ENCODE measurements around the gene ALDH1B1. TPM values are rescaled to one million over a fixed set of nuclear protein-coding genes. Genes with fewer than 3 reads are reported as not detected.

ALDH1B1 gene
- total RNA-seq, 1 donor from 2014 or later, result 32.1 TPM

DNA sequence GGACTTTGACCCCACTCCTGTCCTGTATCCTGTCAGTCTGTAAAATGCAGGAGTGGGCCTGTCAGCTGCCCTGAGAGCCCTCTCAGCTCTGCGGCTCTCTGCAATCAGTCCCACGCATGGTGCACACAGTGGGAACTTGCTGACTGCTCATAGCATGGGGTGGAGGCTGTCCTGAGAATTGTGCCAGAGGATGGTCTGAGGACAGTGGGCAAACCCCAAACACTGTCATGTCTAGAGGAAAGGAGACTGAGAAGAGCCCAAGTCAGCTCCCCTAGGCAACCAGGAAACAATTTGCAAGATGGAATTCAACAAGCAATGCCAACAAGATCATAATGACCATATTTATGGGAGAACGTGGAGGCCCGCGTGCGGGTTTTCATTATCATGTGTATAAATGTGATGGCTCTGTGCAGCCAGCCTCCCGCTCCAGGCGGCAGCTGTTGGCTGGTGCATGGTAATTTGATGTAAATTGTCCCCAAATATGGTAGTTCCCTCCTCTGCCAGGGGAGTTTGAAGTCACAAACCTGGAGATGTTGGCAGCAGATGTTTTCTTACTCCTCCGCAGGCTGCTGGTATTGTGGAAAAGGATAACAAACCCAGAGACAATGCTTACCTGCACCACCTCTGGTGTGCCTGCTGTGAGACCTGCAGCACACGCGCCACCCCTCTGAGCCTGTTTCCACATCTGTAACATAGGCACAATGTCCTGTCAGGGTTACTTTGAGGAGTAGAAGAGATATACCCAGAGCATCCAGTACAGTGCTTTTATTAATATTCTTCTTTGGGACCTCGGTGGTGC lies 39.8 kb upstream of the ALDH1B1 start:
- Mint-ChIP-seq H3K4me1 (ENCODE audit: low read depth) (peaks cover 33% of the 10 kb centered on the region), H3K36me3 (ENCODE audit: insufficient read depth) (no peaks in the 10 kb centered on the region)

DNA sequence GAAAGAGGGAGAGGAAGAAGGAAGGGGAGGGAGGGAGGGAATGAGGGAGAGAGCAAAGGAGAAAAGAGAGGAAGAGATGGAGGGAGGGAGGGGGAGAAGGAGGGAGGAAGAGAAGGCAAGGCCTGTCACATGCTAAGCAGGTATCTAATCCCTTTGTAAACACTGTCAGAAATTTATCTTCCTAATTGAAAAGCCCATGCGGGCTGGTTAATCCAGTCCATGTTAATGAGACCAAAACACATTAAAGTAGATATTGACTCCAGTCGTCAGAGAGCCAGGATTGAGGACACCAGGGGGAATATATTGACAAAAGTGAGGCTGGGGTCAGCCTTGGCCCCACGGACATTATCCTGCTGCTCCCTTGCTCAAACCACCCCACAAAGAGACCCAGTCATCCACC lies 37.4 kb upstream of the ALDH1B1 start:
- Mint-ChIP-seq H3K36me3 (ENCODE audit: insufficient read depth) (no peaks in the 10 kb centered on the region), H3K9me3 (ENCODE audit: low read depth) (no peaks in the 10 kb centered on the region), H3K27me3 (peaks cover 1% of the 10 kb centered on the region), H3K27ac (peak overlapping the region; percentile 91), H3K4me3 (ENCODE audit: low read depth) (no peak overlapping the region), H3K4me1 (ENCODE audit: low read depth) (peaks cover 37% of the 10 kb centered on the region)
- DNase-seq (ENCODE audit: low spot score, unreplicated experiment), result no peak
- TF ChIP-seq CTCF (IDR thresholded peaks at IDR 0.05; ENCODE audit: unreplicated experiment), result no peak

More for the DNA sequence above, 39.8 kb upstream of the ALDH1B1 start:
- DNase-seq (ENCODE audit: low spot score, unreplicated experiment), result no peak
- no peak for TF ChIP-seq CTCF (IDR thresholded peaks at IDR 0.05; ENCODE audit: unreplicated experiment)
- H3K9me3 Mint-ChIP-seq (ENCODE audit: low read depth), result peaks cover 4% of the 10 kb centered on the region
- H3K27me3 Mint-ChIP-seq, result peaks cover 3% of the 10 kb centered on the region
- H3K27ac Mint-ChIP-seq, result no peak overlapping the region
- H3K4me3 Mint-ChIP-seq (ENCODE audit: low read depth), result no peak overlapping the region

DNA sequence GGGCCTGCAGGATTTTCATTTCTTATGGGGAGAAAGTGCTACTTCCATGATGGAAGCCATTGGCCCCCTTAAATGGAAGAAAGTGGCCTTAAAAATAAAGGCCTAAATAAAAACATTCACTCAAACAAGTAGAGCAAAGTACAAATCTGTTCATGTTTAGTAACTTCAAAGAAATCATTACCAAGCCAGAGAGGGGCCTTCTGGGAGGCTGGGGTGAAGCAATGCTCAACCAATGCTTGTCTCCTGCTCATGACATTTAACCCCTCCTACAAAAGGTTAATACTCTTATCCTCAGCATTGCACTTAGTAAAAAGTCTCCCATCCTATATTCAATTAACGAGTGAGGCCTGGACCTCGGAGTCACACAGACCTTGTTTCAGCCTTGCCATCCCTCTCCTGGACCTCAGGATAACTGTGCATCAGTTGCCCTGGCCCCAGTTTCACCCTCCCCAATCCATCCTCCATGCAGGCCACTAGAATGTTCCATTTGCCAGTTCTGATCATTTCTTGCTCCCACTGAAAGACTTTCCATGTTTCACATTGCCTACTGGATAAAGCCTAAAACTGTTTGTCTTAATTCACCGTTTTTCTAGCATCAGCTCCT lies 36.9 kb upstream of the ALDH1B1 start:
- Mint-ChIP-seq H3K4me1 (ENCODE audit: low read depth) (peaks cover 37% of the 10 kb centered on the region), H3K27ac (peak overlapping the region; percentile 91), H3K9me3 (ENCODE audit: low read depth) (no peaks in the 10 kb centered on the region), H3K4me3 (ENCODE audit: low read depth) (no peak overlapping the region), H3K36me3 (ENCODE audit: insufficient read depth) (no peaks in the 10 kb centered on the region), H3K27me3 (peaks cover 4% of the 10 kb centered on the region)
- TF ChIP-seq CTCF (IDR thresholded peaks at IDR 0.05; ENCODE audit: unreplicated experiment), result no peak
- DNase-seq (ENCODE audit: low spot score, unreplicated experiment), result no peak

DNA sequence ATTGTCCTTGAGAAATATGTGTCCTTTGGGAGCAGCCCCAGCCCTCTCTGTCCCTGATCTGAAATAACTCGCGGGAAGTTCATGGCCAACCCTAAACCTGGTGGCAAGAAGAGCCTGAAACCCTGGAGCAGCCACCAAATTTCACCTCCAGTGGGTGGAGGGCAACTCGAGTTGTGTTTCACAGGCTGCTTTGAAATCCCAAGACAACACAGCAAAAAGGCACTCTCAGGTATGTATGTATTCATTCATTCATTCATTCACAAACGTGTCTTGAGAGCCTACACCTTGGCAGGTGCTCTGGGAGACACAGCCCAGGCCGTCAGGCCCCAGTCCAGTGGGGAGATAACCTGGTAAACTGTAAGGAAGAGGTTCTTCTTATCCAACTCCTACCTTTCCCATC lies 35.7 kb upstream of the ALDH1B1 start:
- Mint-ChIP-seq H3K27ac (no peak overlapping the region), H3K4me1 (ENCODE audit: low read depth) (peaks cover 45% of the 10 kb centered on the region), H3K9me3 (ENCODE audit: low read depth) (no peaks in the 10 kb centered on the region), H3K4me3 (ENCODE audit: low read depth) (no peak overlapping the region), H3K27me3 (peaks cover 6% of the 10 kb centered on the region), H3K36me3 (ENCODE audit: insufficient read depth) (no peaks in the 10 kb centered on the region)
- TF ChIP-seq CTCF (IDR thresholded peaks at IDR 0.05; ENCODE audit: unreplicated experiment), result no peak
- no peak for DNase-seq (ENCODE audit: low spot score, unreplicated experiment)

- no peak for TF ChIP-seq CTCF (IDR thresholded peaks at IDR 0.05; ENCODE audit: unreplicated experiment)
- Mint-ChIP-seq H3K27me3 (peaks cover 6% of the 10 kb centered on the region), H3K4me1 (ENCODE audit: low read depth) (peaks cover 43% of the 10 kb centered on the region), H3K4me3 (ENCODE audit: low read depth) (no peak overlapping the region), H3K36me3 (ENCODE audit: insufficient read depth) (no peaks in the 10 kb centered on the region), H3K27ac (no peak overlapping the region), H3K9me3 (ENCODE audit: low read depth) (no peaks in the 10 kb centered on the region)
- DNase-seq (ENCODE audit: low spot score, unreplicated experiment), result no peak
Observed at GRCh38 chr9:38357350-38358114, 35.0 kb upstream of the ALDH1B1 start.

All from progenitor cell of endocrine pancreas (in vitro differentiated cells).